Activated CD4-positive, CD25-positive, alpha-beta regulatory T cell treated with anti-CD3 and anti-CD28 coated beads, Interleukin-2, amount 50 U/mL, for 72 hours (primary cell): ENCODE results near the gene DVL1.
A peak's percentile ranks its signal among the peaks of the same experiment; 100 is the strongest.
"Not testable (repeated sequence)": the region's sequence is repeated elsewhere in the genome, so short reads cannot be mapped to it uniquely, and the experiment has no call there.

Experiments used
- DNase-seq: peaks from one replicate; pipeline ENCODE4 v3.0.0; 2021

DVL1 gene

DNA sequence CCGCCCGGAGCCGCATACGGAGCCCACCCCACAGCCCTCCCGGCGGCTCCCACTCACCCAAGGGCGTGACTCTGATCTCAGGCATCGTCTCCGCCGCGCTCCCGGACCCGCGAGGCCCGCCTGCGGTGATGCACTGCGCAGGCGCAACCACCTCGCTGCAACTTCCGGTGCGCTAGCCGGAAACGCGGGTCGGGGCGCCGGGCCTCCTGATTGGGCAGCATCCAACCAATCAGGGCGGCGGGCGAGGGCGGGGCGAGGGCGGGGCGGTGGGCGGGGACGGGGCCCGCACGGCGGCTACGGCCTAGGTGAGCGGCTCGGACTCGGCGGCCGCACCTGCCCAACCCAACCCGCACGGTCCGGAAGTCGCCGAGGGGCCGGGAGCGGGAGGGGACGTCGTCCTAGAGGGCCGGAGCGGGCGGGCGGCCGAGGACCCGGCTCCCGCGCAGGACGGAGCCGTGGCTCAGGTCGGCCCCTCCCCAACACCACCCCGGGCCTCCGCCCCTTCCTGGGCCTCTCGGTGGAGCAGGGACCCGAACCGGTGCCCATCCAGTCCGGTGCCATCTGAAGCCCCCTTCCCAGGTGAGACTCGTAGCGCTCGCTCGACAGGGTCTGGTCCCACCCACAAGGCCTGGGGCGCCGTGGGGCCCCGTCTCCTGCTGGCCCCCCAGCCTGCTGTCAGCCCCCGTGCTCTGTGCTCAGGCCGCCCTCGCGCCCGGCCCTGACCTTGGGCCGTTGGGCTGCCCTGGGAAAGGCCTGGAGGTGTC, 24.5 kb downstream of the DVL1 start, which contains the start of the genes CPTP and INTS11:
Gene CPTP, plus strand, starts transcription at position 279 of the 764 bp plus-strand sequence. CDS start 2,109 bp downstream, outside the sequence.
Gene INTS11, minus strand, starts transcription at position 137 of the 764 bp plus-strand sequence. Its CDS starts 52 bp downstream, at position 85.
- peak; percentile 96 for DNase-seq

DNA sequence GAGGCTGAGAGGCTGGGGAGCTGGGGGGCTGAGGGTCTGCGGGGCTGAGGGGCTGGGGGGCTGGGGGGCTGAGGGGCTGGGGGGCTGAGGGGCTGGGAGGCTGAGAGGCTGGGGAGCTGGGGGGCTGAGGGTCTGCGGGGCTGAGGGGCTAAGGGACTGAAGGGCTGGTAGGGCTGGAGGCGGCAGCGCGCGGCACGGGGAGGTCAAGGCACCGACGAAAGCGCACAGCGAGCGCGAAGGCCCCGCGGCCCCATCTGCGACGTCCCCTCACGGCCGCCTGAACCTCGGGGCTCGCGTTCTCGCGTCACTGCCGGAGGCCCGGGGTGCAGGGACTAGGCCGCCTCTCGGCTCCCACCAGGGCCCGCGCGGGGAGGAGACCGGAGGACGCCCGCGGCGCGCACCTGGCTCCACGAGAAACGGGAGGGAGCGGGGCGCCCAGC, 25.1 kb downstream of the DVL1 start:
- DNase-seq: no peak

DNA sequence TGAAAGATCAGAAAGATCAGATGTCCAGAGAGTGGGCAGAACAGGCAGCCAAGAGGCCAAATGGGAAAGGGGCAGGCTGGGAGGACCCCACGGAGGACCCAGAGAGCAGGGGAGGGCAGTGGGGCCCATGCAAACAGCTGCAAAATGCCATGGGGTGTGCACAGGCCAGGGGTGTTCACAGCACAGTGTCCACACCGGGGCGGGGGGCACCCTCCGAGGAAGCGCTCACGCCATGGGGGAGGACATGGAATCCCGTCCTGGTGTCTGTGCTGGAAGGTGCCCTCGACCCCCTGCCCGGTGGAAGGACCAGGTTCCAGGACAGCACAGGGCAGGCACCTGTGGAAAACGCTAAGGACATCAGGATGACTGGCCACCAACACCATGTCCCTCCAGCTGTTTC, 26.3 kb downstream of the DVL1 start:
- DNase-seq: no peak

GRCh38 chr1:1322418-1322817, 26.8 kb downstream of the DVL1 start:
- DNase-seq: no peak

- DNase-seq: no peak
Measured at GRCh38 chr1:1321477-1321876, 27.7 kb downstream of the DVL1 start.

DNA sequence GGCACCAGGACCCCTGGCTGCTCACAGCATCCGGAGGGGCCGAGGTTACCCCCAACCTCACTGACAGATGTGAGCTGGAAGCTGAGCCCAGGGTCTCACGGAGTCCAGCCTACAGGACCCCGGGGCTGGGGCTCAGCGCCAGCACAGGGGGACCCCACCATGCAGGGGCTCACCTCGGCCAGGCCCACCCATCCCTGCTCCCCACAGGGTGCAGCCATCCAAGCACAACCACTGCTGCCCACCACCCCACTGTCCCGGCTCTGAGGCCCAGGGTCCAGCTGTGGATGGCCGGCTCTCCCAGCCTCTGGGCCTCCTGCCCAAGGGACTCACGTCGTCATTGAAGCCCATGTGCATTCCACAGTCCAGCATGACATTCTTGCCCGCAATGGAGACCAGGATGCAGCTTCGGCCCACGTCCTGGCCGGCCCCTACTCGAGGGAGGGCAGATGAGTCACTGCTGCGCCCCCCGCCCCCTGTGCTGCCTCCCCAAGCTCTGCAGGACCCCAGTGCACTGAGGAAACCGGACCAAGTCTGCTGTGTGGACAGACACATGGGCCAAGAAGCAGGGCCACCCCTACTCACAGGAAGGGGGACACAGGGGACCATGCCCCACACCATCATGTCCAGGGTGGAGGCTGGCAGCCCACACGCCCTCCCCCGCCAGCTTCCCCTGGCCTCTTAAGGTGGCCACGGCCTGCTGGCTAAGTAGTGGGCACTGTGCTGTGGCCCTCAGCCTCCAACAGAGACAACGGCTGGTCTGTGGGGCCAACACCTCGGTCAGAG, 28.4 kb downstream of the DVL1 start:
- DNase-seq: no peak

GRCh38 chr1:1319646-1319941, 29.6 kb downstream of the DVL1 start:
- no peak for DNase-seq

DNA sequence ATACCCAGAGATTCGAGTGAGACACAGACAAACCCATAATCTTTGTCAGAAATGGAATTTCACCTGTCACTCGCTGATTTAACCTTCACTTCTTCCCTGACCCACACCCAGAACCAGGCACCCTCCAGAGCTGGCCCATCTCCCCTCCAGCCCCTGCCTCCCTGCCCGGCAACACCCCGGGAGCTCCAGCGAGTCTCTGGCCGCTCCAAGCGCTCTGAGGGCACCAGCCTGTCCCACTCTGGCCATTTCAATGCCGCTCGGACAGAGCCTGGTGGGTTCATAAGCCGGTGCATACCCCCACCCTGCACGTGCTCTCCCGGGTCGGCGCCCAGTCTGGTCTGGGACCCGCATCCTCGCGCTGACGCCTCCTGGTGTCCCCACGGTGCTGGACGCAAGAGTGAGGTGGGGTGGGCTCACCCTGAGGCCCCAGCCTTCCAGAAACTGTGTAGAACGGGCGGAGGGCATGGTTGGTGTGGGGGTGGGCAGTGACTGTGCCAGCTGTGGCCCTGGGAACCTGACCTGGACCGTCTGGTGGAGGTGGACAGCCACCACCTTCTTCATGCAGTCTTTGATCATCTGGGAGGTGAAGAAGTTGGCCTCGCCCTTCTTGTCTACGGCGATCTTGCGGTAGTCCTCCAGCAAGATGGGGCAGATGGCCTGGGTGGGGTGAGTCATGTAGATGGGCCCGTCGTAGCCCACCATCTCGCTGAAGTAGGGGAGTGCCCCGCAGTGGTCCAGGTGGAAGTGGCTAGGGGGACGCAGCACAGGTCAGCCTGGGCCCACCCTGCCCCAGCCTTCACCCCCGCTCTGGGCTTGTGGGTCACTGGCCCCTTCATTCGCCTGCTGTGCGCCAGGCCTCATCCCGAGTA, 30.2 kb downstream of the DVL1 start:
- DNase-seq: no peak

GRCh38 chr1:1318131-1318652, 31.0 kb downstream of the DVL1 start:
- DNase-seq: no peak

- no peak for DNase-seq
Measured at GRCh38 chr1:1317420-1317819, 31.8 kb downstream of the DVL1 start.

GRCh38 chr1:1316199-1316598, 33.0 kb downstream of the DVL1 start:
- not testable (repeated sequence) for DNase-seq

DNA sequence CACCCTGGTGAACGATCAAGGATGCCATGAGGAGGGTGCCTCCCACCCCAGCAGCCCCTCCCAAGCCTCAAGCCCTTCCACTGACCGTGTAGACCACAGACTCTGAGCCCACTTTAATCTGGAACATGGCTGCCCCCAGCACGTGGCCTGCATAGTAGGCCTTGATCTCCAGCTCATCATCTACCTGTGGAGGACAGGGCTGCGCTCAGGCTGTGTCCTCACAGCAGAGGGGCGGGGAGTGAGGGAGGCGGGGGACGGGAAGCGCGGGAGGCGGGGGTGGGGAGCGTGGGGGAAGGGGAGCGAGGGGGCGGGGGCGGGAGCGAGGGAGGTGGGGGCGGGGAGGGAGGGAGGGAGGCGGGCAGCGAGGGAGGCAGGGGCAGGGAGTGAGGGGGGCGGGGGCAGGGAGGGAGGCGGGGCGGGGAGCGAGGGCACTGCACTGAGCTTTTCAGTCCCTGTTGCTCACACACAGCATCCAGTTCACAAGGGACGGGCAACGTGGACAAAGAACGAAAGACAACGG, 33.7 kb downstream of the DVL1 start:
- no peak for DNase-seq

DNA sequence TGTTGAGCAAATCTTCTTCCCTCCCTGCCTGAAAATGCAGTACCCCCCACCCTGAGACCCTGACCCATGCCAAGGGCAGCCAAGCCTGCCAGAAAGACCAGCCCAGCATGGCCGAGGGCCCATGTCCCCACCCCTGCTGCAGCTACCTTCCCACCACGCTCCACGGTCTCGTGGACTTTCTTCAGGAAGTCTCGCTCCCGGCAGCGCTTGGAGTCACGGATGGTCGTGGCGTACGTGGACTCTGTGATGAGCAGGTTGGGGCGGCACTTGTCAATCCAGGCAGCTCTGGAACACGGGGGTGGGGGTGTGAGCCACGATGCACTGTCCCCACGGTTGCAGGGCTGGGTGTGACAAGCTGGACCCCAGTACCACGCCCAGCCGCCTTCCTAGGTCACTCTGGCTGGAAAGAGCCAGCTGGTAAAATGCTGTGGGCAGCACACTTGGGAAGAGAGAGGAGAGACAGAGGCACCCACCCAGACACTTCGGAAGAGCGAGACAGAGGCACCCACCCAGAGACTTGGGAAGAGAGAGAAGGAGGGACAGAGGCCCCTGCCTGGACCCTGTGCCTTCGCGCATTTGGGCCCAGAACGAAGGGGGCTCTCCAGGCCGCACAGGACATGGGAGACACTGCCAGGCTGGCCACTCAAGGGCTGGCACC, 34.4 kb downstream of the DVL1 start:
- no peak for DNase-seq

GRCh38 chr1:1314237-1314586, 35.0 kb downstream of the DVL1 start:
- no peak for DNase-seq

DNA sequence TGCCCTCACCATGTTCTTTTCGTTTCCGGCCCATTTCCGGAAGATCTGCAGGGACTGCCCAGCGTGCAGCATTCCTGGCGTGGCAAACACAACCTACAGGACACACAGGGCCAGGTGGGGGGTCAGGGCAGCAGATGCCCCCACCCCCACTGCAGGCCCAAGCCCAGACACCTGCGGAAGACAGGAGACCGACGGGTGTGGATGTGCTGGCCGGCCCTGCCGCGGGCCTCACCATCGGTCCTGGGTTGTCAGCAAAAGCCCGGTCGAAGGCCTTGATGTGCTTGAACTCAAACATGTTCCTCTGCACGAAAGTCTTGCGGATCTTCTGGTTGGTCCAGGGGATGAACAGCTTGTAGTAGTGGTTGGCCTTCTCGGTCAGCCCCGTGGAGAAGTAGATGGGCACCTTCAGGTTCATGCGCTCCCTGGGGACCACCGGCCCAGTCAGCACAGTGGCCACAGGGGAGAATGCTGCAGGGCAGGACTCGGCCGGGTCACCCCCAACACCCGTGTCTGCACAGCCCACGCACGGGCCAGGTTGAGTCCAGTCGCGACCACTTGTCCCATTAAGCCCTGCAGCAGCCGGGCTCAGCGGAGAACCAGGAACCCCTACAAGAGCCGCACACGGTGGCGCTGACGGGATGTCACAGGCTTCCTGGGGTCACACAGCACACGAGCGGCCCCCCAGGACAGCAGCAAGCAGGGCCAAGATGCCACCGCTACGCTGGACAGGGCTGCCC, 35.5 kb downstream of the DVL1 start:
- no peak for DNase-seq

DNA sequence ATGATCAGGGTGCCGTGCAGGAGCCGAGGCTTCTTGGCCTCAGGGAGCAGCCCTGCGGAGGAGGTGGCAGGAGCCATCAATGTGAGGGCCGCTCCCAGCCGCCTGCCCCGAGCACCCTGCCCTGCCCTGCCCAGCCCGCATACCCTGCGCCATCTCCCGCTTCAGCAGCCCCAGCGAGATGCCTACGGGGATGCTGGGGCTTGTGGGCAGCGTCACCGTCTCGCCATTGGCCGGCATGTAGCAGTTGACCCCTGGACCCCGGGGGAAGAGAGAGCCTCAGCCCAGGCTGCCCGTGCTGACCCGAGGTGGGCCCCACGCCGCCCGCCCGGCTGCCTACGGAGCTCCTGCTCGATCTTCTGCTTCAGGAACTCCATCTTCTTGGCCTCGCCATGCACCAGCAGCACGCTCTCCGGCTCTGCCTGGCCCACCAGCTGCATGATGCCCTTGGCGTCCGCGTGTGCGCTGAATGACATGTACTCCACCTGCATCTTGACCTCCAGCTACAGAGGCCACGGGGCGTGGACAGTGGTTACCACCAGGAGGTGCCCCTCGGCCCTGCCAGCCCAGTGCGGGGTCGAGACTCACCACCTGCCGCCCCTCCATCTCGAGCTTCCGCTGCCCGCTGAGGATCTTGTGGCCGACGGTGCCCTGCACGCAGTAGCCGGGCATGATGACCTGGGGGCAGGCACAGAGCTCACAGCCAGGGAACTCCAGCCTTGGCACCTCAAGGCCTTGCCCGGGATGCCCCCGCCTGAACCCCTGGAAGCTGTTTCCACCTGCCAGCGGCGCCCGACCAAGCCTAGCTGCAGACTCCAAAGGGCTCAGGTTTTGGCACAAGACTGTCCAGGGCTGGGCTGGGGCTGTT, 36.5 kb downstream of the DVL1 start:
- no peak for DNase-seq

GRCh38 chr1:1311107-1312104, 37.8 kb downstream of the DVL1 start:
- no peak for DNase-seq

GRCh38 chr1:1310476-1311053, 38.7 kb downstream of the DVL1 start:
- no peak for DNase-seq

- DNase-seq: no peak
Measured at GRCh38 chr1:1310109-1310385, 39.2 kb downstream of the DVL1 start.
